CD14-positive monocyte (primary cell): Measurements from ENCODE around the gene NSMF. TPM values are rescaled to one million over a fixed set of nuclear protein-coding genes. Genes with fewer than 3 reads are reported as not detected.

ENCODE experiments used
- DNase-seq, 3 donors: peaks; one replicate each; pipeline ENCODE4 v3.0.0-alpha.2; 2011 to 2022
- H2AFZ ChIP-seq: 2 replicates; pipeline ENCODE4 v1.6.0; 2012; ENCODE audit warnings: mild to moderate bottlenecking, low read depth, low read length, inconsistent platforms; ENCODE audit not compliant: insufficient read depth, poor library complexity, severe bottlenecking
- H3K27ac ChIP-seq, 2 donors: 1 replicate in 1 of 2; 2 replicates in 1 of 2; pipeline ENCODE4 v1.5.1; 2012 to 2013; ENCODE audit warnings: low read length in 2 of 2, control low read depth in 1 of 2, inconsistent platforms in 1 of 2, low read depth in 1 of 2, mild to moderate bottlenecking in 1 of 2
- H3K27me3 ChIP-seq, 2 donors: one replicate each; pipeline versions ENCODE4 v1.6.0 to v1.6.1; 2011 to 2013; ENCODE audit warnings: low read length in 2 of 2; ENCODE audit not compliant: control insufficient read depth in 2 of 2, insufficient read depth in 2 of 2
- H3K36me3 ChIP-seq, 2 donors: replicated peaks in 1 of 2; 1 replicate in 1 of 2; 2 replicates in 1 of 2; pipeline versions ENCODE4 v1.5.1 to v1.6.1; 2012 to 2013; ENCODE audit warnings: low read length in 2 of 2, control low read depth in 1 of 2, inconsistent platforms in 1 of 2, mild to moderate bottlenecking in 1 of 2; ENCODE audit not compliant: insufficient read depth in 2 of 2, control insufficient read depth in 1 of 2
- H3K4me1 ChIP-seq, 2 donors: 1 replicate in 1 of 2; 2 replicates in 1 of 2; pipeline versions ENCODE4 v1.5.1 to v1.6.1; 2012 to 2013; ENCODE audit warnings: low read length in 2 of 2, control low read depth in 1 of 2, inconsistent platforms in 1 of 2, mild to moderate bottlenecking in 1 of 2, moderate library complexity in 1 of 2; ENCODE audit not compliant: insufficient read depth in 2 of 2, control insufficient read depth in 1 of 2
- H3K4me2 ChIP-seq: replicated peaks from 2 replicates; pipeline ENCODE3; 2012; ENCODE audit warnings: low read length, moderate library complexity, mild to moderate bottlenecking; ENCODE audit not compliant: poor library complexity, severe bottlenecking; ENCODE audit errors: extremely low read depth
- H3K4me3 ChIP-seq, 3 experiments: fragments of 200-600 bp in 1 of 3; sonication (generic) in 1 of 3; replicated peaks in 1 of 3; 1 replicate in 2 of 3; 2 replicates in 1 of 3; pipeline ENCODE4 v1.5.1; 2011 to 2013; ENCODE audit warnings: low read length in 3 of 3, mild to moderate bottlenecking in 3 of 3, control low read depth in 2 of 3, low read depth in 2 of 3, inconsistent platforms in 1 of 3, moderate library complexity in 1 of 3
- H3K79me2 ChIP-seq: 2 replicates; pipeline ENCODE4 v1.6.0; 2012; ENCODE audit warnings: mild to moderate bottlenecking, control low read depth, inconsistent platforms, low read length, moderate library complexity; ENCODE audit not compliant: insufficient read depth
- H3K9ac ChIP-seq: 2 replicates; pipeline ENCODE4 v1.6.0; 2017; ENCODE audit warnings: low read length, mild to moderate bottlenecking; ENCODE audit not compliant: insufficient read depth, poor library complexity, severe bottlenecking
- H3K9me3 ChIP-seq, 2 donors: replicated peaks in 1 of 2; 1 replicate in 1 of 2; 2 replicates in 1 of 2; pipeline versions ENCODE4 v1.5.1 to v1.6.1; 2012 to 2013; ENCODE audit warnings: low read length in 2 of 2, control low read depth in 1 of 2; ENCODE audit not compliant: control insufficient read depth in 1 of 2, insufficient read depth in 1 of 2
- H4K20me1 ChIP-seq: 2 replicates; pipeline ENCODE4 v1.6.0; 2012; ENCODE audit warnings: mild to moderate bottlenecking, low read length, control low read depth, moderate library complexity; ENCODE audit not compliant: insufficient read depth
- H3K27ac Mint-ChIP-seq, 7 donors: one replicate each; pipeline ENCODE4 v1.8.0; 2020; ENCODE audit warnings: mild to moderate bottlenecking in 7 of 7, mixed read lengths in 7 of 7, moderate library complexity in 6 of 7, inconsistent platforms in 2 of 7
- H3K27me3 Mint-ChIP-seq, 3 donors: one replicate each; pipeline ENCODE4 v1.8.0; 2021 to 2022; ENCODE audit warnings: low read depth in 3 of 3, mild to moderate bottlenecking in 3 of 3, mixed read lengths in 3 of 3, moderate library complexity in 3 of 3, inconsistent platforms in 1 of 3
- H3K36me3 Mint-ChIP-seq, 2 donors: one replicate each; pipeline ENCODE4 v1.8.0; 2020; ENCODE audit warnings: mixed read lengths in 2 of 2, inconsistent platforms in 1 of 2, mild to moderate bottlenecking in 1 of 2
- H3K4me1 Mint-ChIP-seq: one replicate; pipeline ENCODE4 v1.8.0; 2020; ENCODE audit warnings: mild to moderate bottlenecking, mixed read lengths
- H3K4me3 Mint-ChIP-seq, 2 donors: one replicate each; pipeline ENCODE4 v1.8.0; 2020; ENCODE audit warnings: mild to moderate bottlenecking in 2 of 2, mixed read lengths in 2 of 2, moderate library complexity in 1 of 2
- H3K9me3 Mint-ChIP-seq, 7 donors: one replicate each; pipeline ENCODE4 v1.8.0; 2020 to 2022; ENCODE audit warnings: mixed read lengths in 7 of 7, mild to moderate bottlenecking in 6 of 7, moderate library complexity in 6 of 7, inconsistent platforms in 2 of 7
- WGBS: methylation state at CpG from one replicate; pipeline ENCODE4 v1.1.5; 2013; ENCODE audit warnings: missing lambda C conversion rate; ENCODE audit not compliant: insufficient coverage; 5-methylcytosine and 5-hydroxymethylcytosine counted together
- intact Hi-C, 2 donors: fragments of 100-400 bp; cut with micrococcal nuclease; formaldehyde crosslinking; loops; one replicate each; pipeline versions ENCODE4 v1.15.0 to v1.15.1; 2023
- polyA plus RNA-seq, 3 donors: library from polyadenylated mRNA; depleted of rRNA in 1 of 3; unstranded in 2 of 3; stranded (reverse) in 1 of 3; fragments of 300-500 nt in 2 of 3; fragments of >200 nt in 1 of 3; fragmentation: Illumina TruSeq in 2 of 3; gene quantifications; 1 replicate in 2 of 3; 2 replicates in 1 of 3; pipeline ENCODE4 v1.2.3, GENCODE V29; 2012 to 2021
- TF ChIP-seq, protein P1 (sequence below): fragments of 200-600 bp; IDR thresholded peaks from one replicate; pipeline ENCODE4 v1.8.0; 2022; ENCODE audit warnings: antibody characterized with exemption, mild to moderate bottlenecking

The NSMF gene
- polyA plus RNA-seq, 3 donors: 4.6 to 68.4 (median 5.3) TPM

DNA sequence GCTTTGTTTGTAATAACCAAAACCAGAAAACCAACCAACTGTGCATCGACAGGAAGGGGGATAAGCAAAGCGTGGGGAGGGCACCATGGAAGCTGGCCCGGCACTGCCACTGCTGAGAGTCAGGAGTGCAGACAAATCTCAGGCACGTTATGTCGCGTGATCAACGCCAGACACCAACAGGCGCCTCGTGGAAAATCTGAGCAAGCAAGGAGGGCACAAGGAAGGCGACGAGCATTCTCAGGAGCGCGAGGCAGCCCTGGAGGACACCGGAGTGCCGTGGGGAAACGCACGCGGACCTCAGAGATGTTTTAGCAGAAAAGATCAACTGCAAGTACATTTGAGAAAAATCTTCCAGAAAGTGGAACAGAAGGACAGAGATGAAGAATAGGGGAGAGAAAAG, 15.1 kb upstream of the NSMF start:
- Mint-ChIP-seq H3K27me3 (peaks cover 8 to 12% (median 10%) of the 10 kb centered on the region in 3 donors), H3K4me3 (no peak overlapping the region), H3K27ac (no peak overlapping the region), H3K36me3 (no peaks in the 10 kb centered on the region), H3K4me1 (peaks cover 5% of the 10 kb centered on the region), H3K9me3 (peaks cover 24 to 46% (median 40%) of the 10 kb centered on the region in 7 donors)
- H3K27me3 ChIP-seq: no peaks in the 10 kb centered on the region
- H3K4me2 ChIP-seq: no peak overlapping the region
- no peaks in the 10 kb centered on the region for H3K4me1 ChIP-seq
- WGBS: 97% methylated on average over 10 of the region's 18 CpGs
- peaks cover 32 to 38% of the 10 kb centered on the region in 2 donors for H3K9me3 ChIP-seq
- no peak overlapping the region for H2AFZ ChIP-seq
- no peak overlapping the region for H3K9ac ChIP-seq
- TF ChIP-seq, protein P1, sequence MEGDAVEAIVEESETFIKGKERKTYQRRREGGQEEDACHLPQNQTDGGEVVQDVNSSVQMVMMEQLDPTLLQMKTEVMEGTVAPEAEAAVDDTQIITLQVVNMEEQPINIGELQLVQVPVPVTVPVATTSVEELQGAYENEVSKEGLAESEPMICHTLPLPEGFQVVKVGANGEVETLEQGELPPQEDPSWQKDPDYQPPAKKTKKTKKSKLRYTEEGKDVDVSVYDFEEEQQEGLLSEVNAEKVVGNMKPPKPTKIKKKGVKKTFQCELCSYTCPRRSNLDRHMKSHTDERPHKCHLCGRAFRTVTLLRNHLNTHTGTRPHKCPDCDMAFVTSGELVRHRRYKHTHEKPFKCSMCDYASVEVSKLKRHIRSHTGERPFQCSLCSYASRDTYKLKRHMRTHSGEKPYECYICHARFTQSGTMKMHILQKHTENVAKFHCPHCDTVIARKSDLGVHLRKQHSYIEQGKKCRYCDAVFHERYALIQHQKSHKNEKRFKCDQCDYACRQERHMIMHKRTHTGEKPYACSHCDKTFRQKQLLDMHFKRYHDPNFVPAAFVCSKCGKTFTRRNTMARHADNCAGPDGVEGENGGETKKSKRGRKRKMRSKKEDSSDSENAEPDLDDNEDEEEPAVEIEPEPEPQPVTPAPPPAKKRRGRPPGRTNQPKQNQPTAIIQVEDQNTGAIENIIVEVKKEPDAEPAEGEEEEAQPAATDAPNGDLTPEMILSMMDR: no peak
- intact Hi-C loops: no loop called here
- no peaks in the 10 kb centered on the region for H4K20me1 ChIP-seq
- H3K4me3 ChIP-seq: no peak overlapping the region
- no peak overlapping the region for H3K27ac ChIP-seq
- no peak for DNase-seq
- no peaks in the 10 kb centered on the region for H3K36me3 ChIP-seq
- H3K79me2 ChIP-seq: no peaks in the 10 kb centered on the region

DNA sequence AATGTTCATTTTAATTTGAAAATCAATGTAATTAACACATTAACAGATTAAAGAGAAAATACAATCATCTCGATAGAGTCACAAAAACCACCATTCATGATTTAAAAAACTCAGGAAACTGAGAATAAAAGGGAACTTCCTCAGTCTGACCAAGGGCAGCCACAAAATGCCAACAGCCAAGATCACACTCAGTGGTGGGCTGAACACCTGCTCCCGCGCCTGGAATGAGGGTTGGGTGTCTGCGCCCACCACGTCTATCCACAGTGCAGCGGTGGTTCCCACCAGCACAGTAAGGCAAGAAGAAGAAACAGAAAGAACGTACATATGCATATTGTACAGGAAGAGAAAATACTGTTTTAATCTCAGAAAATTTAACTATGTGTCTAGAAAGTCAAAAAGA, 11.7 kb upstream of the NSMF start:
- H3K4me3 Mint-ChIP-seq: peak overlapping the region in 1 of 2 donors; percentile 72
- H3K4me2 ChIP-seq: no peak overlapping the region
- peak overlapping the region in 1 of 7 donors; percentile 48 for H3K27ac Mint-ChIP-seq
- no peaks in the 10 kb centered on the region for H3K4me1 ChIP-seq
- H3K4me1 Mint-ChIP-seq: peaks cover 5% of the 10 kb centered on the region
- H3K4me3 ChIP-seq: no peak overlapping the region
- H3K9me3 ChIP-seq: peaks cover 23 to 29% of the 10 kb centered on the region in 2 donors
- no peaks in the 10 kb centered on the region for H3K36me3 Mint-ChIP-seq
- no peaks in the 10 kb centered on the region for H3K27me3 ChIP-seq
- peaks cover 10 to 20% (median 15%) of the 10 kb centered on the region in 3 donors for H3K27me3 Mint-ChIP-seq
- TF ChIP-seq, protein P1: no peak
- no peaks in the 10 kb centered on the region for H3K36me3 ChIP-seq
- H4K20me1 ChIP-seq: no peaks in the 10 kb centered on the region
- WGBS: 0% methylated on average over 2 of the region's 7 CpGs
- intact Hi-C loops: no loop called here
- DNase-seq: no peak
- no peaks in the 10 kb centered on the region for H3K79me2 ChIP-seq
- no peak overlapping the region for H3K27ac ChIP-seq
- H2AFZ ChIP-seq: no peak overlapping the region
- H3K9ac ChIP-seq: no peak overlapping the region
- peaks cover 18 to 34% (median 32%) of the 10 kb centered on the region in 7 donors for H3K9me3 Mint-ChIP-seq
